ENCODE results near the gene USH1C.

DNA sequence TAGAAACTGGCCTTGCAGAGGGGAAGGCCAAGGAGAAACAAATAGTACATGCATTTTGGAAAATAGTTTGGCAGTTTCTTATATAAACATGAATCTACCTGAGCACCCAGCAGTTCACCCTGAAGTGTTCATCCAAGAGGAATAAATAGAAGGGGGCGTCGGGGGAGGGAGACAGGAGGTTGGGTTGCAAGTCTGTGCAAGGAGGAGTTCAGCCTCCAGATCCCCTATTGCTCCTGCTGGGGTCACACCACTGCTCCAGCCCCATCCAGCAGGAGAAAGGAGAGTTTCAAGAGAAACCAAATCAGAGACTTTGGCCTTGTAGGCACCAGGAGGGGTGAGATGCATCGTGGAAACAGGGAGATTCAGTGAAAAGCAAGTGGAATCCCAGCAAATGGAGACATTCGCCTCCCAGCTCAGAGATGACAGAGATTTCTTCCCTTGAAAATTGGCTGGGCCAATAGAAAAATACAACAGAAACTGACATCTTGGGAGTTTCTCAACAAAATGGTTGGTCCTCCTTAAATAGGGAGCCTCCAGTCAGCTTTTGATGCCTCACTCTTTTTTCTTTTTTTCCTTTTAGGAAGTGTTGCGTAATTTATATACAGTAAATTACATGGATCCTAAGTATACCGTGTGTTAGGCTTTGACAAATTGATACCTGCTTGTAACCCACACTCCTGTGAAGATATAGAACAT lies 37.0 kb upstream of the USH1C start:
- TF ChIP-seq, protein P1, sequence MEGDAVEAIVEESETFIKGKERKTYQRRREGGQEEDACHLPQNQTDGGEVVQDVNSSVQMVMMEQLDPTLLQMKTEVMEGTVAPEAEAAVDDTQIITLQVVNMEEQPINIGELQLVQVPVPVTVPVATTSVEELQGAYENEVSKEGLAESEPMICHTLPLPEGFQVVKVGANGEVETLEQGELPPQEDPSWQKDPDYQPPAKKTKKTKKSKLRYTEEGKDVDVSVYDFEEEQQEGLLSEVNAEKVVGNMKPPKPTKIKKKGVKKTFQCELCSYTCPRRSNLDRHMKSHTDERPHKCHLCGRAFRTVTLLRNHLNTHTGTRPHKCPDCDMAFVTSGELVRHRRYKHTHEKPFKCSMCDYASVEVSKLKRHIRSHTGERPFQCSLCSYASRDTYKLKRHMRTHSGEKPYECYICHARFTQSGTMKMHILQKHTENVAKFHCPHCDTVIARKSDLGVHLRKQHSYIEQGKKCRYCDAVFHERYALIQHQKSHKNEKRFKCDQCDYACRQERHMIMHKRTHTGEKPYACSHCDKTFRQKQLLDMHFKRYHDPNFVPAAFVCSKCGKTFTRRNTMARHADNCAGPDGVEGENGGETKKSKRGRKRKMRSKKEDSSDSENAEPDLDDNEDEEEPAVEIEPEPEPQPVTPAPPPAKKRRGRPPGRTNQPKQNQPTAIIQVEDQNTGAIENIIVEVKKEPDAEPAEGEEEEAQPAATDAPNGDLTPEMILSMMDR (IDR thresholded peaks at IDR 0.05) = no peak
- TF ChIP-seq POLR2A (IDR thresholded peaks at IDR 0.05; ENCODE audit: low read depth) (no peak), EP300 (IDR thresholded peaks at IDR 0.05) (no peak)
